CD4-positive, CD25-positive, alpha-beta regulatory T cell (primary cell): ENCODE measurements around the gene OCA2. TPM values are rescaled to one million over a fixed set of nuclear protein-coding genes. Genes with fewer than 3 reads are reported as not detected.

Source experiments
- ATAC-seq, 2 donors: fragments of 150-1000 bp; cut with Tn5 transposase; one replicate each; pipeline ENCODE4 v1.10.0; 2021; ENCODE audit warnings: low read depth in 2 of 2, moderate number of reproducible peaks in 2 of 2, moderate library complexity in 1 of 2
- DNase-seq, 3 donors: peaks; one replicate each; pipeline versions ENCODE4 v3.0.0 to v3.0.0-alpha.2; 2012 to 2022; ENCODE audit warnings: mixed read lengths in 1 of 3
- H3K27ac ChIP-seq: one replicate; pipeline ENCODE4 v1.7.0; 2013; ENCODE audit warnings: mild to moderate bottlenecking, low read length; ENCODE audit not compliant: insufficient read depth, poor library complexity, severe bottlenecking
- H3K27me3 ChIP-seq: one replicate; pipeline ENCODE4 v1.7.0; 2013; ENCODE audit warnings: low read length; ENCODE audit not compliant: control insufficient read depth, insufficient read depth
- H3K36me3 ChIP-seq: one replicate; pipeline ENCODE4 v1.7.0; 2013; ENCODE audit warnings: mild to moderate bottlenecking, low read length, moderate library complexity; ENCODE audit not compliant: control insufficient read depth, insufficient read depth
- H3K4me1 ChIP-seq: 2 replicates; pipeline ENCODE4 v1.7.0; 2013; ENCODE audit warnings: mild to moderate bottlenecking, low read length; ENCODE audit not compliant: insufficient read depth, control insufficient read depth, poor library complexity, severe bottlenecking
- H3K4me3 ChIP-seq: one replicate; pipeline ENCODE4 v1.7.0; 2013; ENCODE audit warnings: low read depth, mild to moderate bottlenecking, low read length, moderate library complexity
- H3K9me3 ChIP-seq, 2 experiments: 1 replicate in 1 of 2; 2 replicates in 1 of 2; pipeline ENCODE4 v1.7.0; 2013; ENCODE audit warnings: low read length in 2 of 2, mild to moderate bottlenecking in 1 of 2, moderate library complexity in 1 of 2; ENCODE audit not compliant: control insufficient read depth in 2 of 2
- H3K27ac Mint-ChIP-seq, 3 donors: one replicate each; pipeline ENCODE4 v1.8.0; 2020 to 2022; ENCODE audit warnings: mild to moderate bottlenecking in 3 of 3, mixed read lengths in 3 of 3, moderate library complexity in 2 of 3
- H3K27me3 Mint-ChIP-seq: one replicate; pipeline ENCODE4 v1.8.0; 2022; ENCODE audit warnings: mild to moderate bottlenecking, mixed read lengths
- H3K36me3 Mint-ChIP-seq: one replicate; pipeline ENCODE4 v1.8.0; 2020; ENCODE audit warnings: mixed read lengths
- H3K4me1 Mint-ChIP-seq, 4 donors: one replicate each; pipeline ENCODE4 v1.8.0; 2020 to 2022; ENCODE audit warnings: mixed read lengths in 4 of 4, mild to moderate bottlenecking in 1 of 4
- H3K4me3 Mint-ChIP-seq, 4 donors: one replicate each; pipeline ENCODE4 v1.8.0; 2020 to 2022; ENCODE audit warnings: mild to moderate bottlenecking in 4 of 4, mixed read lengths in 4 of 4, moderate library complexity in 3 of 4
- H3K9me3 Mint-ChIP-seq, 7 donors: one replicate each; pipeline ENCODE4 v1.8.0; 2020 to 2022; ENCODE audit warnings: mixed read lengths in 7 of 7, mild to moderate bottlenecking in 3 of 7, moderate library complexity in 2 of 7
- polyA plus RNA-seq, 4 donors: library from polyadenylated mRNA; unstranded; fragments of 300-500 nt; fragmentation: Illumina TruSeq; gene quantifications; one replicate each; pipeline ENCODE4 v1.2.3, GENCODE V29; 2021
- total RNA-seq: library from RNA; stranded (reverse); gene quantifications from one replicate; pipeline ENCODE4 v1.2.3, GENCODE V29; 2022

Gene OCA2
- total and polyA plus RNA-seq, 5 donors from 2014 or later, result not detected

DNA sequence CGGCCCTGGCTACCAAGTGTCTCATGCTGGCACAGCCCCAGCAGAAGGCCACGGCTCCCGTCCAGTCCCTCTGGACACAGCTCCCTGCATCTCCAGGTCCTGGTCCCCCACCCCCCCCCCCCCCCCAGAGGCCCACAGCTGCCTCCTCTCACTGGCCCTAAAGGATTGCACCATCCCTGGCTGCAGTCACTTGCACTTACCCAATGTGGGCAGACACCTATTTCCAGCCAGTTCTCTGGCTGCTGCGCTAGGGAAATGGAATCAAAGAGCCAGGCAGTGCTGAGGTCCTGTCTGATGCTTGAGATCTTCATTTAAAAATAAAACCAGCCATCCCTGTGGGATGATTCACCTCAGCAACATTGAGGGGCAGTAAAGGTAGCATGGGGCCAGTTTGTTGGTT lies 346.4 kb downstream of the OCA2 start:
- Histone ChIP-seq H3K4me1 (no peaks in the 10 kb centered on the region), H3K36me3 (no peaks in the 10 kb centered on the region), H3K27ac (no peak overlapping the region), H3K9me3 (no peaks in the 10 kb centered on the region), H3K4me3 (no peak overlapping the region), H3K27me3 (no peaks in the 10 kb centered on the region)
- Mint-ChIP-seq H3K9me3 (peaks cover 0 to 7% (median 2%) of the 10 kb centered on the region in 7 donors), H3K4me1 (no peaks in the 10 kb centered on the region), H3K36me3 (no peaks in the 10 kb centered on the region), H3K27me3 (no peaks in the 10 kb centered on the region), H3K27ac (no peak overlapping the region), H3K4me3 (no peak overlapping the region)
- DNase-seq (no peak), ATAC-seq (no peak)

GRCh38 chr15:27747997-27748396 lies 351.1 kb downstream of the OCA2 start:
- no peaks in the 10 kb centered on the region for H3K4me1 ChIP-seq
- Mint-ChIP-seq H3K9me3 (peaks cover 0 to 10% (median 5%) of the 10 kb centered on the region in 7 donors), H3K4me3 (no peak overlapping the region), H3K27me3 (no peaks in the 10 kb centered on the region), H3K27ac (no peak overlapping the region), H3K36me3 (no peaks in the 10 kb centered on the region), H3K4me1 (no peaks in the 10 kb centered on the region)
- no peak overlapping the region for H3K4me3 ChIP-seq
- ATAC-seq (no peak), DNase-seq (no peak)
- H3K27ac ChIP-seq, result no peak overlapping the region
- H3K9me3 ChIP-seq, result no peaks in the 10 kb centered on the region
- no peaks in the 10 kb centered on the region for H3K27me3 ChIP-seq
- no peaks in the 10 kb centered on the region for H3K36me3 ChIP-seq

DNA sequence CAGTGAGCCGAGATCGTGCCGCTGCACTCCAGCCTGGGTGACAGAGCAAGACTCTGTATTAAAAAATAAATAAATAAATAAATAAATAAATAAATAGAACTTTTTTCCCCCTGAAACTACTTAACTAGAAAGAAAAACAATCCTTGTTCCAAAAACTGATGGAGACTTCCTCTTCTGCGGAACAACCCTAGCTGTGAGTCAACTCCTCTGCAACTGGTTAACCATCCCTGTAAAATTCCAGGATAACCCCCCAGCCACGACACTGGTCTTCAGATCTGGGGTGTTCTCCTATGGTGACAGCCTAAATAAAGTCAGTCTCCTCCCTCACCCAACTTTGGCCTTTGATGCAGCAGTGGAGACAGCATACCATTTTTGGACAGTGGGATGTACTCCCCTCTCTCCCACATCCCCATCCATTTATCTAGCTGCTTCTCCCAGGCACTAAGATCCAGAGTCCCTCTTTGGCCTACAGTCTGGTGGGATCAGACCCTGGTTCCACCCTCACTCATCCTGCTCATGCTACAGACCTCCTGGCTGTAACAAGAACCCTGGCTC lies 352.6 kb downstream of the OCA2 start:
- no peak overlapping the region for H3K4me3 Mint-ChIP-seq
- H3K4me1 Mint-ChIP-seq, result no peaks in the 10 kb centered on the region
- no peak overlapping the region for H3K27ac Mint-ChIP-seq

GRCh38 chr15:27744641-27745040 lies 354.5 kb downstream of the OCA2 start:
- peaks cover 0 to 16% (median 10%) of the 10 kb centered on the region in 7 donors for H3K9me3 Mint-ChIP-seq

More for the DNA sequence above, 352.6 kb downstream of the OCA2 start:
- no peak for DNase-seq
- Histone ChIP-seq H3K27me3 (no peaks in the 10 kb centered on the region), H3K36me3 (no peaks in the 10 kb centered on the region), H3K9me3 (no peaks in the 10 kb centered on the region), H3K4me3 (no peak overlapping the region), H3K27ac (no peak overlapping the region), H3K4me1 (no peaks in the 10 kb centered on the region)
- Mint-ChIP-seq H3K36me3 (no peaks in the 10 kb centered on the region), H3K9me3 (peaks cover 0 to 13% (median 5%) of the 10 kb centered on the region in 7 donors), H3K27me3 (no peaks in the 10 kb centered on the region)
- ATAC-seq, result no peak

GRCh38 chr15:27743638-27744037 lies 355.5 kb downstream of the OCA2 start:
- Histone ChIP-seq H3K9me3 (no peaks in the 10 kb centered on the region), H3K27ac (no peak overlapping the region), H3K36me3 (no peaks in the 10 kb centered on the region), H3K4me3 (no peak overlapping the region), H3K27me3 (no peaks in the 10 kb centered on the region), H3K4me1 (no peaks in the 10 kb centered on the region)
- no peaks in the 10 kb centered on the region for H3K36me3 Mint-ChIP-seq
- no peak overlapping the region for H3K27ac Mint-ChIP-seq
- no peaks in the 10 kb centered on the region for H3K4me1 Mint-ChIP-seq
- H3K9me3 Mint-ChIP-seq, result peaks cover 0 to 17% (median 11%) of the 10 kb centered on the region in 7 donors
- H3K4me3 Mint-ChIP-seq, result no peak overlapping the region
- H3K27me3 Mint-ChIP-seq, result no peaks in the 10 kb centered on the region
- DNase-seq (no peak), ATAC-seq (no peak)

More at GRCh38 chr15:27744641-27745040, 354.5 kb downstream of the OCA2 start:
- no peaks in the 10 kb centered on the region for H3K4me1 ChIP-seq
- H3K4me3 ChIP-seq, result no peak overlapping the region
- H3K27ac Mint-ChIP-seq, result no peak overlapping the region
- no peaks in the 10 kb centered on the region for H3K9me3 ChIP-seq
- H3K27ac ChIP-seq, result no peak overlapping the region
- DNase-seq (no peak), ATAC-seq (no peak)
- H3K36me3 ChIP-seq, result no peaks in the 10 kb centered on the region
- H3K4me1 Mint-ChIP-seq, result no peaks in the 10 kb centered on the region
- no peaks in the 10 kb centered on the region for H3K27me3 ChIP-seq
- no peaks in the 10 kb centered on the region for H3K27me3 Mint-ChIP-seq
- no peak overlapping the region for H3K4me3 Mint-ChIP-seq
- H3K36me3 Mint-ChIP-seq, result no peaks in the 10 kb centered on the region

GRCh38 chr15:27742751-27743477 lies 356.2 kb downstream of the OCA2 start:
- Mint-ChIP-seq H3K27me3 (no peaks in the 10 kb centered on the region), H3K4me3 (peak overlapping the region in 1 of 4 donors; percentile 52), H3K4me1 (no peaks in the 10 kb centered on the region), H3K27ac (no peak overlapping the region), H3K36me3 (no peaks in the 10 kb centered on the region), H3K9me3 (peaks cover 0 to 17% (median 11%) of the 10 kb centered on the region in 7 donors)
- no peak overlapping the region for H3K4me3 ChIP-seq
- ATAC-seq (no peak), DNase-seq (no peak)
- H3K4me1 ChIP-seq, result no peaks in the 10 kb centered on the region
- H3K27ac ChIP-seq, result no peak overlapping the region
- no peaks in the 10 kb centered on the region for H3K36me3 ChIP-seq
- no peaks in the 10 kb centered on the region for H3K27me3 ChIP-seq
- no peaks in the 10 kb centered on the region for H3K9me3 ChIP-seq

DNA sequence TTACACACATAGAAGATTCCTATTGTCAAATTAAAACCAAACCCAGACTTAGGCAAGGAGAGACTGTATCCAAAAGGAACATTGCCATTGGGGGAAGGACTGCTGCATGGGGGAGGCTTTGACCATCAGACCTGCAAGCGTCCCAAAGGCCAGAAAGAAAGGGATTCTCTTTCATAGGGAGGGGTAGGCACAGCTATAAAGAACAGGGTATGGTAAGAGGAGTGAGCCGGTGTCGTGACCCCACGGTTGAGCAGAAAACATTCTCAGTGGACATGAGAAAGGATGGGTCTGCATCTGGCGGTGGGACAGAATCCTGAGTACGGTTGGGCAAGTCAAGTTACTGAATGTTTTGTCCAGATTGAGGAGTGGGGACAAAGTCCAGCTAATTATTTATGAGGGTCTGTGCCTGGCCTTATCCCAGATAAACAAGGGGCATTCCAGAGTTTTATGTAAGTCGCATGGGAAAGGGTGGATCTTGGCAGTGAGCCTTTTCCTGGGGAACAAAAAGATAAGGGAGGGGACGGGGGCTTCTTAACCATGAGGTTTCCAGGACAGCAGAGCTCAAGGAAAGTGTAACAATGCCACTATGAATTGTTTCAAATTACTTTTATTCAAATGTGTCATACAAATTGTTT lies 357.8 kb downstream of the OCA2 start:
- H3K9me3 ChIP-seq, result peaks cover 0 to under 1% of the 10 kb centered on the region in 2 experiments
- H3K36me3 Mint-ChIP-seq, result no peaks in the 10 kb centered on the region
- no peaks in the 10 kb centered on the region for H3K27me3 ChIP-seq
- H3K27me3 Mint-ChIP-seq, result no peaks in the 10 kb centered on the region
- H3K9me3 Mint-ChIP-seq, result peaks cover 3 to 22% (median 11%) of the 10 kb centered on the region in 7 donors
- H3K27ac Mint-ChIP-seq, result no peak overlapping the region
- H3K4me3 Mint-ChIP-seq, result no peak overlapping the region
- no peaks in the 10 kb centered on the region for H3K4me1 ChIP-seq
- ATAC-seq (no peak), DNase-seq (no peak)
- H3K4me3 ChIP-seq, result no peak overlapping the region
- H3K27ac ChIP-seq, result no peak overlapping the region
- H3K36me3 ChIP-seq, result no peaks in the 10 kb centered on the region
- no peaks in the 10 kb centered on the region for H3K4me1 Mint-ChIP-seq
